Suprapubic skin (tissue), 4 donors: ENCODE data around the gene ALOX15.
"Not testable (repeated sequence)": the region's sequence is repeated elsewhere in the genome, so short reads cannot be mapped to it uniquely, and the experiment has no call there.

Source experiments
- EP300 ChIP-seq: sonication (generic); formaldehyde crosslinking; IDR thresholded peaks from one replicate; pipeline ENCODE4 v1.6.1; 2017; ENCODE audit warnings: antibody characterized with exemption
- POLR2A ChIP-seq, 2 donors: fragments of 450-650 bp; IDR thresholded peaks; one replicate each; pipeline ENCODE4 v1.6.1; 2017; ENCODE audit warnings: antibody characterized with exemption in 2 of 2, mild to moderate bottlenecking in 2 of 2, moderate library complexity in 2 of 2
- POLR2AphosphoS5 ChIP-seq, 3 donors: sonication (generic); formaldehyde crosslinking; IDR thresholded peaks; one replicate each; pipeline ENCODE4 v1.6.1; 2017; ENCODE audit warnings: antibody characterized with exemption in 3 of 3
- TF ChIP-seq, protein P1 (sequence below), 2 donors: fragments of 200-600 bp in 1 of 2; fragments of 450-650 bp in 1 of 2; sonication (generic) in 1 of 2; IDR thresholded peaks; one replicate each; pipeline ENCODE4 v1.5.1; 2016 to 2019; ENCODE audit warnings: antibody characterized with exemption in 2 of 2, mild to moderate bottlenecking in 1 of 2, moderate library complexity in 1 of 2

DNA sequence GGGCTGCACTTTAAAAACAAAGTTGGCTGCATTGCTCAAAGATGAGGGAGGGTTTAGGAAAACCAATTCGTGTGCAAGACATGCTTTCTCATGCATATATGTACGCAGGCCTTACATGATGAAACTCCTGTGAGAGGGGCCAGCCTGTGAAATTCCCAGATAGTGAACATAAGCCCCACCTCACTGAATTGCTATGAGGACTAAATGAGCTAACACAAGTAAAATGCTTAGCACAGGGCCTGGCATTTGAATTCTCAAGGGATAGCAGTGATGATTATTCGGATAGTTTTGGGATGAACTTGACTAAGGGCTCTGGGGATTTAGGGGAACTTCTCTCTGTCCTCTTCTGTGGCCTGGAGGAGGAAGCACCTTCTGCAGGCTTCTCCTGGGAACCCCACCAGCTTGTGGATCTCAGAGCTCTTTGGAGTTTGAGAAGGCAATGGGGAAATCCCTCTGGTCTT is 17.0 kb downstream of the ALOX15 start:
- not testable (repeated sequence) for TF ChIP-seq POLR2A (IDR thresholded peaks at IDR 0.05); EP300; POLR2AphosphoS5 (IDR thresholded peaks at IDR 0.05)
- TF ChIP-seq, protein P1, sequence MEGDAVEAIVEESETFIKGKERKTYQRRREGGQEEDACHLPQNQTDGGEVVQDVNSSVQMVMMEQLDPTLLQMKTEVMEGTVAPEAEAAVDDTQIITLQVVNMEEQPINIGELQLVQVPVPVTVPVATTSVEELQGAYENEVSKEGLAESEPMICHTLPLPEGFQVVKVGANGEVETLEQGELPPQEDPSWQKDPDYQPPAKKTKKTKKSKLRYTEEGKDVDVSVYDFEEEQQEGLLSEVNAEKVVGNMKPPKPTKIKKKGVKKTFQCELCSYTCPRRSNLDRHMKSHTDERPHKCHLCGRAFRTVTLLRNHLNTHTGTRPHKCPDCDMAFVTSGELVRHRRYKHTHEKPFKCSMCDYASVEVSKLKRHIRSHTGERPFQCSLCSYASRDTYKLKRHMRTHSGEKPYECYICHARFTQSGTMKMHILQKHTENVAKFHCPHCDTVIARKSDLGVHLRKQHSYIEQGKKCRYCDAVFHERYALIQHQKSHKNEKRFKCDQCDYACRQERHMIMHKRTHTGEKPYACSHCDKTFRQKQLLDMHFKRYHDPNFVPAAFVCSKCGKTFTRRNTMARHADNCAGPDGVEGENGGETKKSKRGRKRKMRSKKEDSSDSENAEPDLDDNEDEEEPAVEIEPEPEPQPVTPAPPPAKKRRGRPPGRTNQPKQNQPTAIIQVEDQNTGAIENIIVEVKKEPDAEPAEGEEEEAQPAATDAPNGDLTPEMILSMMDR (IDR thresholded peaks at IDR 0.05), result not testable (repeated sequence)
